Non-pigmented ciliary epithelial cell (primary cell): ENCODE data around the gene BIRC7.

Experiments
- DNase-seq: peaks from one replicate; pipeline ENCODE4 v3.0.0-alpha.2; 2010; ENCODE audit warnings: low read depth

Gene BIRC7

GRCh38 chr20:63225082-63225454 is 10.6 kb upstream of the BIRC7 start:
- DNase-seq = no peak

GRCh38 chr20:63226042-63226943 is 9.4 kb upstream of the BIRC7 start:
- DNase-seq = no peak

- no peak for DNase-seq
Observed at GRCh38 chr20:63227260-63227659, 8.4 kb upstream of the BIRC7 start.

GRCh38 chr20:63228806-63229205 is 6.9 kb upstream of the BIRC7 start:
- DNase-seq = no peak

- DNase-seq = no peak
Observed at GRCh38 chr20:63230800-63231268, 4.9 kb upstream of the BIRC7 start.

- DNase-seq = peak; percentile 77
Observed at GRCh38 chr20:63232235-63233060, 3.3 kb upstream of the BIRC7 start.

GRCh38 chr20:63233061-63233344 is 2.7 kb upstream of the BIRC7 start:
- no peak for DNase-seq

- no peak for DNase-seq
Observed at GRCh38 chr20:63233924-63234323, 1.8 kb upstream of the BIRC7 start.

- DNase-seq = no peak
Observed at GRCh38 chr20:63234693-63235398, 859 bp upstream of the BIRC7 start.

GRCh38 chr20:63236116-63236837 is 572 bp downstream of the BIRC7 start:
- DNase-seq = no peak

GRCh38 chr20:63238031-63238430 is 2.3 kb downstream of the BIRC7 start:
- no peak for DNase-seq

- DNase-seq = no peak
Observed at GRCh38 chr20:63238514-63239125, 2.9 kb downstream of the BIRC7 start.

GRCh38 chr20:63239431-63239830 is 3.7 kb downstream of the BIRC7 start:
- no peak for DNase-seq

GRCh38 chr20:63240004-63240403 is 4.3 kb downstream of the BIRC7 start:
- DNase-seq = no peak

GRCh38 chr20:63241272-63241671 is 5.6 kb downstream of the BIRC7 start:
- DNase-seq = no peak

GRCh38 chr20:63242736-63243135 is 7.0 kb downstream of the BIRC7 start:
- no peak for DNase-seq

- no peak for DNase-seq
Observed at GRCh38 chr20:63243604-63244247, 8.0 kb downstream of the BIRC7 start.

- DNase-seq = no peak
Observed at GRCh38 chr20:63244468-63244867, 8.8 kb downstream of the BIRC7 start.

GRCh38 chr20:63246490-63247288 is 11.0 kb downstream of the BIRC7 start:
- DNase-seq = no peak

GRCh38 chr20:63247671-63248228 is 12.0 kb downstream of the BIRC7 start:
- no peak for DNase-seq
